KOPT-K1 (cell line): Measurements from ENCODE around the gene ADCY1.

Experiments
- H3K27ac ChIP-seq: fragments of 200-600 bp; sonication (generic); 2 replicates; pipeline ENCODE4 v1.5.1; 2016; ENCODE audit warnings: antibody characterized with exemption, mild to moderate bottlenecking, low read depth, low read length; ENCODE audit not compliant: poor library complexity, severe bottlenecking
- H3K36me3 ChIP-seq: fragments of 200-600 bp; sonication (generic); 2 replicates; pipeline ENCODE4 v1.5.1; 2017; ENCODE audit warnings: antibody characterized with exemption, mild to moderate bottlenecking, low read length, moderate library complexity; ENCODE audit not compliant: insufficient read depth
- H3K9me3 ChIP-seq: fragments of 200-600 bp; sonication (generic); 2 replicates; pipeline ENCODE4 v1.5.1; 2017; ENCODE audit warnings: antibody characterized with exemption, low read length, mild to moderate bottlenecking; ENCODE audit not compliant: insufficient read depth, poor library complexity, severe bottlenecking

ADCY1 gene

GRCh38 chr7:45584261-45585210 lies 10.4 kb downstream of the ADCY1 start:
- Histone ChIP-seq H3K36me3 (no peaks in the 10 kb centered on the region), H3K27ac (no peak overlapping the region), H3K9me3 (no peaks in the 10 kb centered on the region)

- H3K27ac ChIP-seq = no peak overlapping the region
- H3K9me3 ChIP-seq = no peaks in the 10 kb centered on the region
- H3K36me3 ChIP-seq = no peaks in the 10 kb centered on the region
These were observed 11.5 kb downstream of the ADCY1 start for GRCh38 chr7:45585628-45586027.

GRCh38 chr7:45586542-45587520 lies 12.7 kb downstream of the ADCY1 start:
- no peaks in the 10 kb centered on the region for H3K36me3 ChIP-seq
- H3K9me3 ChIP-seq = no peaks in the 10 kb centered on the region
- no peak overlapping the region for H3K27ac ChIP-seq

GRCh38 chr7:45588466-45588865 lies 14.3 kb downstream of the ADCY1 start:
- Histone ChIP-seq H3K9me3 (no peaks in the 10 kb centered on the region), H3K36me3 (no peaks in the 10 kb centered on the region), H3K27ac (no peak overlapping the region)

DNA sequence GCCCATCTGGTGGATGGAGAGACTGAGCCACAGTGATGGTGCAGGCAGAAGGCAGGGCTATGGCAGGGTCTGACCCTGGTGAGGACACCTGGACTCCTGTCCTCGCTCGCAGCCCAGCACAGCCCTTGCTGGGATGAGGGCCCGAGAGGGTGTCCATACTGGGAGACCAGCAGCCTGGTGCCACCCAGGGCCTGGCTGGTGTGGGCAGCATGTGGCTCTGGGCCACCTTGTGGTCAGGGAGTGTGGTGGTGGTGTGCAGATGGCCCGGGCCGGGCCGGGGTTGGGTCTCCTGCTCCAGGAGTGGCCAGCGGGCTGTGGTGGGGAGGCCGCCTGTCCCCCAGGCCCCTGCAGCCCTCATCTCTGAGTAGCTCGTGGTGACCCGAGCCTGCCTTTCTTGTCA lies 14.9 kb downstream of the ADCY1 start:
- Histone ChIP-seq H3K27ac (no peak overlapping the region), H3K36me3 (no peaks in the 10 kb centered on the region), H3K9me3 (no peaks in the 10 kb centered on the region)

DNA sequence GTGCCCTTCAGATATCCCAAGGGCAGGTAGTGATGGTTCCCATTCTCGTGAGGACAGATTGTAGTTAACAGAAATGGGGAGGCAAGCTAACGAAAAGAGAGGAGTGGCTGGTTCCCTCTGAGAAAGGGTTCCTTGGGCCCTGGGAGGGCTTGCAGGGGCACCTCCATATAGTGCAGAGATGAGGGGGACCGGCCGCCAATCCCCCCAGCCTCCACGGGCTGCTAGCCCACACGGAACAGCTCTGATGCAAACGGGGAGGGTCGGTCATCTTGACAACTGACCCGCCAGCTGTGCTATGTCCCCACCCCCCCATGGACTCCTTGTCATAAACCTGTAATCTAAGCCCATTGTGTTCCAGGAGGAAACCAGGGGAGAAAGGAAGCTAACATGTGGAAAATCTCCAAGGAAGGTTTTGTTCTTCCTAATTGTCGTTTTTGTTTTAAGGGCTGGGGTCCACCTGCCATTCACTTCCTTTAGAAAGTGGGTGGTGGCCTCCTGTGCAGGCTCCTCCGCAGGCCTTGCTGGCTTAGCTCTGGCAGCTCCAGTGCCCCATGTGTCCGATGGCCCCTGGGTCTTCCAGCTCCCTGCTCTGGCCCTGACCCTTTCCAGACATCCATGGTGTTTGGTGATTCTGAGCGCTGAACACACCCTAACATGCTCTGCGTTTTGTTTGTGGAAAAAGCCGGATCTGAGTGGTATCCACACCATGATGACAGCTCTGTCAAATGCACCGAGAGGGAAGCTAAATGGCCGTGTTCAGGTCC lies 15.9 kb downstream of the ADCY1 start:
- H3K36me3 ChIP-seq = no peaks in the 10 kb centered on the region
- no peak overlapping the region for H3K27ac ChIP-seq
- no peaks in the 10 kb centered on the region for H3K9me3 ChIP-seq

GRCh38 chr7:45590679-45591057 lies 16.5 kb downstream of the ADCY1 start:
- no peaks in the 10 kb centered on the region for H3K36me3 ChIP-seq
- H3K9me3 ChIP-seq = no peaks in the 10 kb centered on the region
- H3K27ac ChIP-seq = no peak overlapping the region

DNA sequence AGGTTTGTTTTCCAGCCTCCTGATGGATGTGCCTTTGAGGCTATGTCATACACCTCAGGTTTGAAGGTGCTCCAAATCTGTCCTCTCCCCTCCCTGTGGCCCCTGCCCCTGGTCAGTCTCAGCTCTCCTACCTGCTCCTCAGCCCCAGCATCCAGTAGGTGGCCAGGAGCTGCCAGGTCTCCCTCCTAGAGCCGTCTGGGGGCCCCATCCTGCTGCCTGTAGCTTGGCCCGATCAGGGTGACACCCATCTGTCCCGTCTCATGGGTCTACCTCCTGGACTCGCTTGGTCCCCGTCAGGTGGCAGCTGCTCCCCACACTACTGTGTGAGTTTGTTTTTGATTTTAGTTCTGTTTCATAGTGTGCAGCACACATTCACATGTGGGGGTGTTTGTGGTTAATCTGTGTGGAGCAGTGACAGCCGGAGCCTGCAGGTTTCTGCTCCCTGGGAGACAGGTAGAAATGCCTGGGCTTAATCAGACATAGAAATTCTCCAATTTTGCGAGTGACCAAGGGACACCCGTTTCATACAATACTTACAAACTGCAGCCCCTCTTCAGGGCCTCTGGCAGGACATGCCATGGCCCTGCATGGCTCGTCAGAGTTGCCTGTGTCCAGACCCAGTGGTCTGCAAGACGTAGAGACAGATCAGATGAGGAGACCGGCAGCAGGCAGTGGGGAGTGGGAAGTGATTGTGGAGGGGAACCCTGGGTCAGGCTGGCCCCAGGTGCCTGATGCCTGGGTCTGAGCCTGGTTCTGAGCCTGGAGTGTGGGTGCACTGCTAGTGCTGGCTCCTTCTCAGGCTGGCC lies 17.1 kb downstream of the ADCY1 start:
- H3K27ac ChIP-seq = no peak overlapping the region
- H3K9me3 ChIP-seq = no peaks in the 10 kb centered on the region
- no peaks in the 10 kb centered on the region for H3K36me3 ChIP-seq

- Histone ChIP-seq H3K36me3 (no peaks in the 10 kb centered on the region), H3K27ac (no peak overlapping the region), H3K9me3 (no peaks in the 10 kb centered on the region)
These were observed 18.2 kb downstream of the ADCY1 start for GRCh38 chr7:45592230-45592991.

DNA sequence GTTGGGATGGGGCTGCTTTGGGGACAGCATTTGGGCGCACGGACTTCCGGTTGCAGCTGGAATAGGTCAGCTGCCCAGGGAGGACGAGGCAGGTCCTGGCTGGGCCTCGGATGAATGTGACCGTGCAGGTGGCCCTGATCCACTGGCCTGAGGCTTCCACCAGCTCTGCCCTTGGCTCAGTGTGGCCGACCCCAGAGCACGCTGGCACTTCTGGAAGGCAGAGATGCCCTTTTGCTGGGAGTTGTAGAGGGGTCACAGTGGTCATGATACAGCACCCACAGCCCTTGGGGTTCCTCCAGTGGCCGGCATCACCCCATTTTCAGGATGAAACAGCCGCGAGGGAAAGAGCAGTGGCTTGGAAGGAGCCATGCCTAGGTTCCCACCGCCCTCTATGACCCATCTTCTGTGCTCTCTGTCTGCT lies 19.0 kb downstream of the ADCY1 start:
- Histone ChIP-seq H3K9me3 (no peaks in the 10 kb centered on the region), H3K36me3 (no peaks in the 10 kb centered on the region), H3K27ac (no peak overlapping the region)

- no peak overlapping the region for H3K27ac ChIP-seq
These were observed 19.7 kb downstream of the ADCY1 start for GRCh38 chr7:45593877-45594276.

GRCh38 chr7:45594745-45595535 lies 20.8 kb downstream of the ADCY1 start:
- Histone ChIP-seq H3K36me3 (no peaks in the 10 kb centered on the region), H3K27ac (no peak overlapping the region), H3K9me3 (no peaks in the 10 kb centered on the region)

More at GRCh38 chr7:45593877-45594276, 19.7 kb downstream of the ADCY1 start:
- Histone ChIP-seq H3K36me3 (no peaks in the 10 kb centered on the region), H3K9me3 (no peaks in the 10 kb centered on the region)
